Measurements from ENCODE around the gene SCAMP2. TPM values are rescaled to one million over a fixed set of nuclear protein-coding genes. Genes with fewer than 3 reads are reported as not detected.

SCAMP2 gene
- polyA plus RNA-seq, 1 donor from 2014 or later: 4.5 TPM

DNA sequence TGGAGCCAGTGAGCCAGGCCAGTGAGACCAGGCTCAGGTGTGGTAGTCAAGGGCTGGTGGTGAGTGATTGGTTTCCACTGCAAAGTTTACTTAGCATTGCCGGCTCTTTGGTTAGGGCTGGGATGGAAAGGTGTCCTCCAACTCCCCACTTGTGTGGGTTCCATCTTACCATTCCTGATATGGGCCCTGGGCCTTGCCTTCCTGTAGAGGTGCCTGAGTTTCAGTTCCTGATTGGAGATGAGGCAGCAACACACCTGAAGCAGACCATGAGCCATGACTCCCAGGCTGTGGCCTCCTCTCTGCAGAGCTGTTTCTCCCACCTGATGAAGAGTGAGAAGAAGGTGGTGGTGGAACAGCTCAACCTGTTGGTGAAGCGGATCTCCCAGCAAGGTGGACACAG, 19.8 kb upstream of the SCAMP2 start:
- H4K20me1 ChIP-seq (ENCODE audit: insufficient read depth): no peaks in the 10 kb centered on the region
- peak; percentile 14 for TF ChIP-seq POLR2AphosphoS5 (IDR thresholded peaks at IDR 0.05)
- TF ChIP-seq SMC3 (conservative IDR thresholded peaks at IDR 0.05; ENCODE audit: poor library complexity): no peak
- TF ChIP-seq, protein P1, sequence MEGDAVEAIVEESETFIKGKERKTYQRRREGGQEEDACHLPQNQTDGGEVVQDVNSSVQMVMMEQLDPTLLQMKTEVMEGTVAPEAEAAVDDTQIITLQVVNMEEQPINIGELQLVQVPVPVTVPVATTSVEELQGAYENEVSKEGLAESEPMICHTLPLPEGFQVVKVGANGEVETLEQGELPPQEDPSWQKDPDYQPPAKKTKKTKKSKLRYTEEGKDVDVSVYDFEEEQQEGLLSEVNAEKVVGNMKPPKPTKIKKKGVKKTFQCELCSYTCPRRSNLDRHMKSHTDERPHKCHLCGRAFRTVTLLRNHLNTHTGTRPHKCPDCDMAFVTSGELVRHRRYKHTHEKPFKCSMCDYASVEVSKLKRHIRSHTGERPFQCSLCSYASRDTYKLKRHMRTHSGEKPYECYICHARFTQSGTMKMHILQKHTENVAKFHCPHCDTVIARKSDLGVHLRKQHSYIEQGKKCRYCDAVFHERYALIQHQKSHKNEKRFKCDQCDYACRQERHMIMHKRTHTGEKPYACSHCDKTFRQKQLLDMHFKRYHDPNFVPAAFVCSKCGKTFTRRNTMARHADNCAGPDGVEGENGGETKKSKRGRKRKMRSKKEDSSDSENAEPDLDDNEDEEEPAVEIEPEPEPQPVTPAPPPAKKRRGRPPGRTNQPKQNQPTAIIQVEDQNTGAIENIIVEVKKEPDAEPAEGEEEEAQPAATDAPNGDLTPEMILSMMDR (IDR thresholded peaks at IDR 0.05; ENCODE audit: poor library complexity, severe bottlenecking): no peak
- TF ChIP-seq EP300 (conservative IDR thresholded peaks at IDR 0.05; ENCODE audit: poor library complexity, severe bottlenecking): no peak
- TF ChIP-seq, protein P2, sequence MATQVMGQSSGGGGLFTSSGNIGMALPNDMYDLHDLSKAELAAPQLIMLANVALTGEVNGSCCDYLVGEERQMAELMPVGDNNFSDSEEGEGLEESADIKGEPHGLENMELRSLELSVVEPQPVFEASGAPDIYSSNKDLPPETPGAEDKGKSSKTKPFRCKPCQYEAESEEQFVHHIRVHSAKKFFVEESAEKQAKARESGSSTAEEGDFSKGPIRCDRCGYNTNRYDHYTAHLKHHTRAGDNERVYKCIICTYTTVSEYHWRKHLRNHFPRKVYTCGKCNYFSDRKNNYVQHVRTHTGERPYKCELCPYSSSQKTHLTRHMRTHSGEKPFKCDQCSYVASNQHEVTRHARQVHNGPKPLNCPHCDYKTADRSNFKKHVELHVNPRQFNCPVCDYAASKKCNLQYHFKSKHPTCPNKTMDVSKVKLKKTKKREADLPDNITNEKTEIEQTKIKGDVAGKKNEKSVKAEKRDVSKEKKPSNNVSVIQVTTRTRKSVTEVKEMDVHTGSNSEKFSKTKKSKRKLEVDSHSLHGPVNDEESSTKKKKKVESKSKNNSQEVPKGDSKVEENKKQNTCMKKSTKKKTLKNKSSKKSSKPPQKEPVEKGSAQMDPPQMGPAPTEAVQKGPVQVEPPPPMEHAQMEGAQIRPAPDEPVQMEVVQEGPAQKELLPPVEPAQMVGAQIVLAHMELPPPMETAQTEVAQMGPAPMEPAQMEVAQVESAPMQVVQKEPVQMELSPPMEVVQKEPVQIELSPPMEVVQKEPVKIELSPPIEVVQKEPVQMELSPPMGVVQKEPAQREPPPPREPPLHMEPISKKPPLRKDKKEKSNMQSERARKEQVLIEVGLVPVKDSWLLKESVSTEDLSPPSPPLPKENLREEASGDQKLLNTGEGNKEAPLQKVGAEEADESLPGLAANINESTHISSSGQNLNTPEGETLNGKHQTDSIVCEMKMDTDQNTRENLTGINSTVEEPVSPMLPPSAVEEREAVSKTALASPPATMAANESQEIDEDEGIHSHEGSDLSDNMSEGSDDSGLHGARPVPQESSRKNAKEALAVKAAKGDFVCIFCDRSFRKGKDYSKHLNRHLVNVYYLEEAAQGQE (IDR thresholded peaks at IDR 0.05; ENCODE audit: borderline replicate concordance): no peak
- TF ChIP-seq TAF1 (IDR thresholded peaks at IDR 0.05; ENCODE audit: low read depth): no peak
- H3K27ac ChIP-seq (ENCODE audit: low read length): no peak overlapping the region
- no peaks in the 10 kb centered on the region for H3K9me2 ChIP-seq (ENCODE audit: insufficient read depth, low read length)
- no peak overlapping the region for H3K4me3 ChIP-seq (ENCODE audit: low read length)
- H3K79me2 ChIP-seq (replicated peaks; ENCODE audit: insufficient read depth, low read length): no peaks in the 10 kb centered on the region
- H3K4me2 ChIP-seq (ENCODE audit: low read length): no peak overlapping the region
- no peaks in the 10 kb centered on the region for H3F3A ChIP-seq (ENCODE audit: insufficient read depth, low read length, poor library complexity, severe bottlenecking)
- no peak overlapping the region for H3K9ac ChIP-seq (ENCODE audit: low read length)
- H3K27me3 ChIP-seq (ENCODE audit: insufficient read depth, low read depth, low read length): no peaks in the 10 kb centered on the region
- H3K9me3 ChIP-seq (ENCODE audit: low read length): no peaks in the 10 kb centered on the region
- no peak overlapping the region for H2AFZ ChIP-seq (ENCODE audit: low read depth, low read length)
- H3K36me3 ChIP-seq (ENCODE audit: insufficient read depth, low read length): peaks cover 5% of the 10 kb centered on the region

DNA sequence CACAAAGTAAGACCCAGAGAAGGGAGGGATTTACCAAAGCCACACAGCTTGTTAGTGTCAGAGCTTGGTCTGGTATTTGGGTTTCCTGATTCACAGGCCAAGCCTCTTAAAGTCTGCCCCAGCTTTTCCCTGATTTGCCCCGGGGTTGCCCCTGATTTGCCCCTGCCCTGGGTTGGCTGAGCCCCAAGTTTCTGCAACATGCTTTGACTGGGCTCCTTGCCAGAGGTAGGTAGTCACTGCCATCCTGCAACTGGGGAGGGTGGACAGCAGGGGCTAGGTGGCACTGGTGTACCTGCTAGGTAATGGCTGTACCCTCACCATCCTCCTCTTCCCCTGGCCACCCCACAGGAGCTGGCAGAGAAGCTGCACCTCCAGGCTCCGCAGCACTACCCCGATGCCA, 19.1 kb upstream of the SCAMP2 start:
- H4K20me1 ChIP-seq (ENCODE audit: insufficient read depth): no peaks in the 10 kb centered on the region
- H3K9ac ChIP-seq (ENCODE audit: low read length): no peak overlapping the region
- peaks cover 5% of the 10 kb centered on the region for H3K36me3 ChIP-seq (ENCODE audit: insufficient read depth, low read length)
- no peak overlapping the region for H3K27ac ChIP-seq (ENCODE audit: low read length)
- H3K79me2 ChIP-seq (replicated peaks; ENCODE audit: insufficient read depth, low read length): no peaks in the 10 kb centered on the region
- H2AFZ ChIP-seq (ENCODE audit: low read depth, low read length): no peak overlapping the region
- no peak overlapping the region for H3K4me2 ChIP-seq (ENCODE audit: low read length)
- H3K9me2 ChIP-seq (ENCODE audit: insufficient read depth, low read length): no peaks in the 10 kb centered on the region
- no peaks in the 10 kb centered on the region for H3F3A ChIP-seq (ENCODE audit: insufficient read depth, low read length, poor library complexity, severe bottlenecking)
- TF ChIP-seq TAF1 (IDR thresholded peaks at IDR 0.05; ENCODE audit: low read depth) (no peak), EZH2 (IDR thresholded peaks at IDR 0.05; ENCODE audit: borderline replicate concordance, insufficient read depth, low read length, poor library complexity, severe bottlenecking) (no peak), SMC3 (conservative IDR thresholded peaks at IDR 0.05; ENCODE audit: poor library complexity) (no peak), RAD21 (conservative IDR thresholded peaks at IDR 0.05) (no peak), MXI1 (conservative IDR thresholded peaks at IDR 0.05; ENCODE audit: poor library complexity, severe bottlenecking) (no peak), POLR2AphosphoS5 (IDR thresholded peaks at IDR 0.05) (no peak), EP300 (conservative IDR thresholded peaks at IDR 0.05; ENCODE audit: poor library complexity, severe bottlenecking) (no peak)
- TF ChIP-seq, protein P2 (IDR thresholded peaks at IDR 0.05; ENCODE audit: borderline replicate concordance): no peak
- TF ChIP-seq, protein P1 (IDR thresholded peaks at IDR 0.05; ENCODE audit: poor library complexity, severe bottlenecking): no peak
- no peak overlapping the region for H3K4me3 ChIP-seq (ENCODE audit: low read length)
- no peaks in the 10 kb centered on the region for H3K9me3 ChIP-seq (ENCODE audit: low read length)
- H3K27me3 ChIP-seq (ENCODE audit: insufficient read depth, low read depth, low read length): no peaks in the 10 kb centered on the region
